ENCODE results near the gene GADD45G.

- TF ChIP-seq CTCF (IDR thresholded peaks at IDR 0.05) = peak; percentile 29; the same call in 1 of the 2 replicates
- TF ChIP-seq TCF7 (CRISPR knock-in tag; IDR thresholded peaks at IDR 0.05; ENCODE audit: low read depth) = no peak
- no peak for TF ChIP-seq USF2 (CRISPR knock-in tag; IDR thresholded peaks at IDR 0.05)
- no peak for TF ChIP-seq CREB1 (CRISPR knock-in tag; IDR thresholded peaks at IDR 0.05)
- TF ChIP-seq ATF1 (CRISPR knock-in tag; IDR thresholded peaks at IDR 0.05) = no peak
- no peak for TF ChIP-seq ESRRA (CRISPR knock-in tag; IDR thresholded peaks at IDR 0.05; ENCODE audit: borderline replicate concordance)
- no peak for TF ChIP-seq TEAD1 (CRISPR knock-in tag; IDR thresholded peaks at IDR 0.05)
- no peak for TF ChIP-seq NFATC4 (CRISPR knock-in tag; IDR thresholded peaks at IDR 0.05)
- no peak for TF ChIP-seq ZNF232 (CRISPR knock-in tag; IDR thresholded peaks at IDR 0.05)
- no peak for TF ChIP-seq ZBTB43 (CRISPR knock-in tag; IDR thresholded peaks at IDR 0.05)
- no peak for TF ChIP-seq TEAD4 (CRISPR knock-in tag; IDR thresholded peaks at IDR 0.05)
Measured at GRCh38 chr9:89564346-89564878, 40.4 kb upstream of the GADD45G start.
